H1 (cell line): ENCODE data around the gene LTO1. TPM values are rescaled to one million over a fixed set of nuclear protein-coding genes. Genes with fewer than 3 reads are reported as not detected.

Source experiments
- ATF2 ChIP-seq: IDR thresholded peaks from 2 replicates; pipeline ENCODE4 v1.6.1; 2012; ENCODE audit warnings: low read length, inconsistent platforms
- ATF3 ChIP-seq: IDR thresholded peaks from 2 replicates; pipeline ENCODE4 v1.6.1; 2011; ENCODE audit warnings: low read depth, mild to moderate bottlenecking, low read length; ENCODE audit not compliant: insufficient read depth
- CEBPB ChIP-seq: IDR thresholded peaks from 2 replicates; pipeline ENCODE4 v1.6.1; 2012; ENCODE audit warnings: low read depth, low read length
- CHD7 ChIP-seq: fragments of 300-600 bp; sonication (generic); IDR thresholded peaks from 2 replicates; pipeline ENCODE4 v1.7.1; 2012; ENCODE audit warnings: low read length, moderate library complexity, mild to moderate bottlenecking, inconsistent platforms; ENCODE audit not compliant: insufficient replicate concordance
- NANOG ChIP-seq: IDR thresholded peaks from 2 replicates; pipeline ENCODE4 v1.6.1; 2011; ENCODE audit warnings: low read length, low read depth, mild to moderate bottlenecking, inconsistent platforms; ENCODE audit not compliant: insufficient read depth, poor library complexity, severe bottlenecking
- POLR2AphosphoS5 ChIP-seq: IDR thresholded peaks from 2 replicates; pipeline ENCODE4 v1.6.1; 2011; ENCODE audit warnings: low read depth, low read length
- SP4 ChIP-seq: IDR thresholded peaks from 2 replicates; pipeline ENCODE4 v1.6.1; 2012; ENCODE audit warnings: low read length, inconsistent platforms
- TEAD4 ChIP-seq: IDR thresholded peaks from 2 replicates; pipeline ENCODE4 v1.6.1; 2012; ENCODE audit warnings: low read depth, low read length, inconsistent platforms, mixed read lengths
- USF2 ChIP-seq: IDR thresholded peaks from 2 replicates; pipeline ENCODE4 v1.6.1; 2011; ENCODE audit warnings: low read length, improper control_type of control experiment
- polyA plus RNA-seq, 7 experiments: library from polyadenylated mRNA; depleted of rRNA in 3 of 7; stranded (reverse) in 5 of 7; unstranded in 2 of 7; fragments of >200 nt in 5 of 7; fragments of 200-250 nt in 2 of 7; gene quantifications; 1 replicate in 5 of 7; 2 replicates in 1 of 7; 4 replicates in 1 of 7; pipeline versions ENCODE4 v1.2.1 to v1.2.3, GENCODE V29; 2011 to 2013; ENCODE audit warnings: missing spikeins in 2 of 7, mixed read lengths in 2 of 7
- total RNA-seq: library from RNA; stranded (reverse); fragmentation: NEBNext Ultra II Directional; extraction: Animal tissue kit (Norgen Biotek cat#: 25700); gene quantifications from 2 replicates; pipeline ENCODE4 v1.2.1, GENCODE V29; 2021

The LTO1 gene
- total and polyA plus RNA-seq, 2 of the 8 experiments (the other 6 are each of a cell fraction or from before 2014, with no cell fraction given) = 15.4 to 21.3 TPM

- TF ChIP-seq CHD7 (no peak), USF2 (no peak), SP4 (no peak), NANOG (no peak), ATF3 (no peak), ATF2 (no peak), TEAD4 (no peak), CEBPB (no peak), POLR2AphosphoS5 (no peak)
Measured at GRCh38 chr11:69707176-69707575, 32.0 kb upstream of the LTO1 start (continued).
